H1 (cell line): Measurements from ENCODE around the gene PFKFB3. TPM values are rescaled to one million over a fixed set of nuclear protein-coding genes. Genes with fewer than 3 reads are reported as not detected.

Experiments used
- CTCF ChIA-PET: fragments of 300-600 bp; sonication (Branson Sonifier 250); formaldehyde crosslinking; loops from one replicate; lab custom pipeline; 2021; ENCODE audit not compliant: partially characterized antibody; lab: Charles Lee
- POLR2A ChIA-PET: fragments of 300-600 bp; sonication (Branson Sonifier 250); formaldehyde crosslinking; loops from one replicate; lab custom pipeline; 2021; ENCODE audit warnings: inconsistent platforms; ENCODE audit not compliant: partially characterized antibody; lab: Charles Lee
- DNase-seq, 2 experiments: peaks; one replicate each; pipeline versions ENCODE4 v3.0.0 to v3.0.0-alpha.2; 2010 to 2022; ENCODE audit warnings: low spot score in 2 of 2, low read depth in 1 of 2, mixed read lengths in 1 of 2
- FAIRE-seq: peaks from 2 replicates; lab custom pipeline; 2011; peaks lifted over from hg19 to GRCh38; lab: Jason Lieb, UNC
- H2AFZ ChIP-seq: 2 replicates; pipeline ENCODE4 v1.8.1; 2012; ENCODE audit warnings: low read length, inconsistent platforms
- H2AK5ac ChIP-seq: 2 replicates; pipeline ENCODE4 v1.6.1; 2013; ENCODE audit warnings: low read depth, low read length
- H2BK120ac ChIP-seq: replicated peaks from 2 replicates; pipeline ENCODE3; 2013; ENCODE audit warnings: low read depth, low read length, inconsistent platforms
- H2BK12ac ChIP-seq: 2 replicates; pipeline ENCODE4 v1.6.1; 2013; ENCODE audit warnings: low read depth, low read length
- H2BK15ac ChIP-seq: 2 replicates; pipeline ENCODE4 v1.6.1; 2013; ENCODE audit warnings: low read length
- H2BK20ac ChIP-seq: 2 replicates; pipeline ENCODE4 v1.6.1; 2013; ENCODE audit warnings: low read length
- H2BK5ac ChIP-seq: 2 replicates; pipeline ENCODE4 v1.6.1; 2013; ENCODE audit warnings: low read depth, low read length
- H3K14ac ChIP-seq: 2 replicates; pipeline ENCODE4 v1.6.1; 2013; ENCODE audit warnings: inconsistent platforms; ENCODE audit not compliant: insufficient read length
- H3K18ac ChIP-seq: 2 replicates; pipeline ENCODE4 v1.6.1; 2013; ENCODE audit warnings: low read length; ENCODE audit errors: extremely low read depth
- H3K23ac ChIP-seq: 2 replicates; pipeline ENCODE4 v1.6.1; 2013; ENCODE audit warnings: inconsistent platforms; ENCODE audit not compliant: insufficient read length
- H3K23me2 ChIP-seq: 2 replicates; pipeline ENCODE4 v1.6.1; 2013; ENCODE audit warnings: low read depth, low read length
- H3K27ac ChIP-seq: 2 replicates; pipeline ENCODE4 v1.6.1; 2011; ENCODE audit warnings: low read depth, low read length, inconsistent platforms
- H3K27me3 ChIP-seq, 4 experiments: replicated peaks in 1 of 4; 1 replicate in 1 of 4; 2 replicates in 3 of 4; pipeline versions ENCODE4 v1.6.1 to v1.8.1; 2011 to 2013; ENCODE audit warnings: low read length in 3 of 4, mild to moderate bottlenecking in 3 of 4, inconsistent platforms in 2 of 4, mixed read lengths in 2 of 4, moderate library complexity in 1 of 4; ENCODE audit not compliant: control insufficient read depth in 3 of 4, insufficient read depth in 3 of 4; ENCODE audit errors: extremely low read depth in 1 of 4
- H3K36me3 ChIP-seq, 4 experiments: 2 replicates each; pipeline versions ENCODE4 v1.6.1 to v1.8.1; 2011 to 2013; ENCODE audit warnings: mild to moderate bottlenecking in 4 of 4, low read length in 3 of 4, moderate library complexity in 2 of 4, control low read depth in 1 of 4, inconsistent platforms in 1 of 4; ENCODE audit not compliant: insufficient read depth in 4 of 4, control insufficient read depth in 2 of 4
- H3K4ac ChIP-seq: replicated peaks from 2 replicates; pipeline ENCODE3; 2013; ENCODE audit warnings: low read length, low read depth, mixed read lengths, inconsistent platforms; ENCODE audit not compliant: insufficient read length
- H3K4me1 ChIP-seq, 4 experiments: replicated peaks in 1 of 4; 1 replicate in 1 of 4; 2 replicates in 3 of 4; pipeline versions ENCODE4 v1.6.1 to v1.8.1; 2011 to 2013; ENCODE audit warnings: low read length in 3 of 4, inconsistent platforms in 2 of 4, mixed read lengths in 1 of 4; ENCODE audit not compliant: insufficient read depth in 4 of 4, control insufficient read depth in 3 of 4
- H3K4me2 ChIP-seq, 2 experiments: 2 replicates each; pipeline versions ENCODE4 v1.6.1 to v1.8.1; 2011 to 2013; ENCODE audit warnings: low read depth in 2 of 2, low read length in 2 of 2, control low read depth in 1 of 2, inconsistent platforms in 1 of 2, mild to moderate bottlenecking in 1 of 2; ENCODE audit not compliant: insufficient read depth in 1 of 2
- H3K4me3 ChIP-seq, 4 experiments: fragments of 200-600, 300-600 bp in 1 of 4; sonication (generic), shearing (Covaris generic), sonication (Bioruptor Twin) in 1 of 4; 2 replicates each; pipeline versions ENCODE4 v1.5.1 to v1.8.1; 2011 to 2016; ENCODE audit warnings: low read length in 4 of 4, low read depth in 3 of 4, control low read depth in 2 of 4, inconsistent platforms in 2 of 4, mild to moderate bottlenecking in 2 of 4, mixed read lengths in 1 of 4, moderate library complexity in 1 of 4; ENCODE audit not compliant: insufficient read depth in 2 of 4; ENCODE audit errors: extremely low read depth in 1 of 4
- H3K56ac ChIP-seq: replicated peaks from 2 replicates; pipeline ENCODE3; 2013; ENCODE audit warnings: low read depth, mild to moderate bottlenecking, mixed read lengths, low read length, inconsistent platforms; ENCODE audit not compliant: insufficient read length
- H3K79me1 ChIP-seq: 2 replicates; pipeline ENCODE4 v1.6.1; 2013; ENCODE audit warnings: low read depth, low read length, control low read depth
- H3K79me2 ChIP-seq, 2 experiments: 2 replicates each; pipeline versions ENCODE4 v1.6.1 to v1.8.1; 2012 to 2013; ENCODE audit warnings: low read length in 2 of 2, mild to moderate bottlenecking in 2 of 2, inconsistent platforms in 1 of 2; ENCODE audit not compliant: insufficient read depth in 2 of 2, control insufficient read depth in 1 of 2
- H3K9ac ChIP-seq, 4 experiments: replicated peaks in 1 of 4; 1 replicate in 1 of 4; 2 replicates in 3 of 4; pipeline versions ENCODE4 v1.6.1 to v1.8.1; 2011 to 2013; ENCODE audit warnings: low read depth in 3 of 4, low read length in 3 of 4, control low read depth in 2 of 4, mild to moderate bottlenecking in 2 of 4, moderate library complexity in 2 of 4, inconsistent platforms in 1 of 4; ENCODE audit errors: extremely low read depth in 1 of 4
- H3K9me3 ChIP-seq, 2 experiments: 2 replicates each; pipeline versions ENCODE4 v1.6.1 to v1.8.1; 2012 to 2013; ENCODE audit warnings: mild to moderate bottlenecking in 2 of 2, moderate library complexity in 2 of 2, control low read depth in 1 of 2, inconsistent platforms in 1 of 2, low read depth in 1 of 2, low read length in 1 of 2, mixed read lengths in 1 of 2; ENCODE audit not compliant: insufficient read depth in 2 of 2
- H4K20me1 ChIP-seq, 2 experiments: replicated peaks in 1 of 2; 2 replicates each; pipeline versions ENCODE3 to v1.8.1; 2011 to 2013; ENCODE audit warnings: inconsistent platforms in 2 of 2, low read length in 2 of 2, mild to moderate bottlenecking in 1 of 2; ENCODE audit not compliant: insufficient read depth in 2 of 2, control insufficient read depth in 1 of 2
- H4K5ac ChIP-seq: 2 replicates; pipeline ENCODE4 v1.6.1; 2013; ENCODE audit warnings: low read length, low read depth, mixed read lengths, inconsistent platforms; ENCODE audit not compliant: insufficient read length
- H4K8ac ChIP-seq: 2 replicates; pipeline ENCODE4 v1.8.0; 2013; ENCODE audit warnings: mild to moderate bottlenecking, moderate library complexity, low read length, inconsistent platforms; ENCODE audit not compliant: insufficient read depth; ENCODE audit errors: extremely low read depth
- H4K91ac ChIP-seq: replicated peaks from 2 replicates; pipeline ENCODE3; 2013; ENCODE audit warnings: low read length, mixed read lengths, inconsistent platforms; ENCODE audit not compliant: insufficient read length
- ATF2 ChIP-seq: IDR thresholded peaks from 2 replicates; pipeline ENCODE4 v1.6.1; 2012; ENCODE audit warnings: low read length, inconsistent platforms
- ATF3 ChIP-seq: IDR thresholded peaks from 2 replicates; pipeline ENCODE4 v1.6.1; 2011; ENCODE audit warnings: low read depth, mild to moderate bottlenecking, low read length; ENCODE audit not compliant: insufficient read depth
- BRCA1 ChIP-seq: IDR thresholded peaks from 2 replicates; pipeline ENCODE4 v1.6.1; 2012; ENCODE audit warnings: low read depth, low read length, improper control_type of control experiment
- CBX5 ChIP-seq: fragments of 300-800, 300-1000 bp; sonication (generic); IDR thresholded peaks from 2 replicates; pipeline ENCODE4 v1.7.1; 2016; ENCODE audit warnings: antibody characterized with exemption, low read length, low read depth
- EZH2 ChIP-seq: fragments of 200-600 bp; sonication (generic); IDR thresholded peaks from 2 replicates; pipeline ENCODE4 v1.7.1; 2012; ENCODE audit warnings: low read depth, mild to moderate bottlenecking, moderate library complexity, low read length, inconsistent platforms; ENCODE audit not compliant: severe bottlenecking
- KDM4A ChIP-seq: IDR thresholded peaks from one replicate; pipeline ENCODE4 v1.7.1; 2012; ENCODE audit warnings: low read depth, mild to moderate bottlenecking, moderate library complexity, low read length, inconsistent platforms; ENCODE audit not compliant: severe bottlenecking
- KDM5A ChIP-seq: fragments of 200-600 bp; IDR thresholded peaks from 2 replicates; pipeline ENCODE4 v1.7.1; 2012; ENCODE audit warnings: mild to moderate bottlenecking, low read length, inconsistent platforms, mixed read lengths
- NRF1 ChIP-seq: IDR thresholded peaks from 2 replicates; pipeline ENCODE4 v1.6.1; 2011; ENCODE audit warnings: mild to moderate bottlenecking, low read depth, low read length, improper control_type of control experiment
- RAD21 ChIP-seq, 2 experiments: IDR thresholded peaks in 1 of 2; conservative IDR thresholded peaks in 1 of 2; 2 replicates each; pipeline ENCODE4 v1.6.1; 2011; ENCODE audit warnings: low read depth in 2 of 2, low read length in 2 of 2, improper control_type of control experiment in 1 of 2, inconsistent platforms in 1 of 2, mild to moderate bottlenecking in 1 of 2, moderate library complexity in 1 of 2
- SAP30 ChIP-seq: fragments of 300-600 bp; sonication (generic); IDR thresholded peaks from 2 replicates; pipeline ENCODE4 v1.7.1; 2012; ENCODE audit warnings: low read length, moderate library complexity, mild to moderate bottlenecking, inconsistent platforms; ENCODE audit not compliant: insufficient read depth, insufficient replicate concordance
- SP4 ChIP-seq: IDR thresholded peaks from 2 replicates; pipeline ENCODE4 v1.6.1; 2012; ENCODE audit warnings: low read length, inconsistent platforms
- WGBS, 2 experiments: shearing (Covaris generic) in 1 of 2; methylation state at CpG; one replicate each; pipeline versions ENCODE4 v1.1.6 to v1.1.7; 2013 to 2015; ENCODE audit warnings: low lambda C conversion rate in 2 of 2, mixed read lengths in 2 of 2, inconsistent platforms in 1 of 2, low coverage in 1 of 2, missing lambda C conversion rate in 1 of 2; ENCODE audit not compliant: insufficient replicate concordance in 2 of 2, insufficient coverage in 1 of 2, insufficient read length in 1 of 2; ENCODE audit errors: extremely low coverage in 1 of 2, missing lambda C conversion rate in 1 of 2; 5-methylcytosine and 5-hydroxymethylcytosine counted together
- polyA plus RNA-seq, 7 experiments: library from polyadenylated mRNA; depleted of rRNA in 3 of 7; stranded (reverse) in 5 of 7; unstranded in 2 of 7; fragments of >200 nt in 5 of 7; fragments of 200-250 nt in 2 of 7; gene quantifications; 1 replicate in 5 of 7; 2 replicates in 1 of 7; 4 replicates in 1 of 7; pipeline versions ENCODE4 v1.2.1 to v1.2.3, GENCODE V29; 2011 to 2013; ENCODE audit warnings: missing spikeins in 2 of 7, mixed read lengths in 2 of 7
- total RNA-seq: library from RNA; stranded (reverse); fragmentation: NEBNext Ultra II Directional; extraction: Animal tissue kit (Norgen Biotek cat#: 25700); gene quantifications from 2 replicates; pipeline ENCODE4 v1.2.1, GENCODE V29; 2021

The PFKFB3 gene
- total and polyA plus RNA-seq, 2 of the 8 experiments (the other 6 are each of a cell fraction or from before 2014, with no cell fraction given) = 15.6 to 32.0 TPM

GRCh38 chr10:6270951-6271350 is 68.2 kb downstream of the PFKFB3 start:
- no peaks in the 10 kb centered on the region for H3K23me2 ChIP-seq
- H3K27me3 ChIP-seq = no peaks in the 10 kb centered on the region
- 84% methylated on average over 7 of the region's 7 CpGs; no CpG with 5 or more reads in 1 of the 2 experiments for WGBS, 2 experiments
- TF ChIP-seq KDM4A (no peak), KDM5A (no peak), ATF3 (no peak), BRCA1 (no peak), RAD21 (IDR thresholded peaks at IDR 0.05 in 1 of 2, conservative IDR thresholded peaks at IDR 0.05 in 1 of 2; ENCODE audit: low read depth in 2 of 2, low read length in 2 of 2) (no peak), CBX5 (no peak), SP4 (no peak), ATF2 (no peak), NRF1 (no peak), SAP30 (no peak), EZH2 (no peak)

More at GRCh38 chr10:6270951-6271350, 68.2 kb downstream of the PFKFB3 start:
- Histone ChIP-seq H2BK120ac (no peak overlapping the region), H3K18ac (no peak overlapping the region), H4K8ac (no peak overlapping the region), H3K23ac (no peak overlapping the region), H3K27ac (no peak overlapping the region), H3K4me2 (no peak overlapping the region), H3K36me3 (no peaks in the 10 kb centered on the region), H2BK12ac (no peak overlapping the region), H3K4ac (no peak overlapping the region), H3K79me2 (no peaks in the 10 kb centered on the region), H4K5ac (no peak overlapping the region), H4K91ac (no peak overlapping the region), H2AK5ac (no peak overlapping the region), H3K14ac (no peak overlapping the region), H2AFZ (no peak overlapping the region), H3K4me1 (peaks cover 0 to 4% (median 2%) of the 10 kb centered on the region in 4 experiments; a peak in 5 of 7 replicates), H3K79me1 (no peaks in the 10 kb centered on the region), H3K56ac (no peak overlapping the region), H2BK20ac (no peak overlapping the region), H2BK5ac (no peak overlapping the region), H4K20me1 (no peaks in the 10 kb centered on the region), H3K9me3 (no peaks in the 10 kb centered on the region), H2BK15ac (no peak overlapping the region), H3K4me3 (no peak overlapping the region), H3K9ac (no peak overlapping the region)
- DNase-seq (no peak), FAIRE-seq (no peak)
- CTCF ChIA-PET = interaction anchor here (1.2 to 1.3 kb wide), 2 partner anchors 9 to 80 kb away, joined by 3 to 4 read pairs; no protein-coding TSS in a partner anchor
- POLR2A ChIA-PET = no interaction called here
